H9 (cell line): Measurements from ENCODE around the gene AXL. TPM values are rescaled to one million over a fixed set of nuclear protein-coding genes. Genes with fewer than 3 reads are reported as not detected.

ENCODE experiments used
- DNase-seq: peaks from one replicate; pipeline ENCODE4 v3.0.0-alpha.2; 2017
- H2AFZ ChIP-seq: one replicate; pipeline ENCODE4 v1.6.1; 2013; ENCODE audit warnings: mild to moderate bottlenecking, low read length, control low read depth, moderate library complexity
- H2AK5ac ChIP-seq: 2 replicates; pipeline ENCODE4 v1.6.1; 2013; ENCODE audit warnings: low read length, control low read depth, mixed read lengths; ENCODE audit not compliant: insufficient read length
- H2BK120ac ChIP-seq: one replicate; pipeline ENCODE4 v1.6.1; 2013; ENCODE audit warnings: low read depth, mild to moderate bottlenecking, low read length, control low read depth, inconsistent platforms; ENCODE audit not compliant: poor library complexity, severe bottlenecking
- H2BK12ac ChIP-seq: 2 replicates; pipeline ENCODE4 v1.6.1; 2013; ENCODE audit warnings: low read length, control low read depth, mixed read lengths, low read depth; ENCODE audit not compliant: insufficient read length
- H2BK15ac ChIP-seq: 2 replicates; pipeline ENCODE4 v1.6.1; 2013; ENCODE audit warnings: low read depth, low read length, control low read depth
- H2BK20ac ChIP-seq: one replicate; pipeline ENCODE4 v1.6.1; 2013; ENCODE audit warnings: low read depth, mild to moderate bottlenecking, low read length, control low read depth, inconsistent platforms; ENCODE audit not compliant: poor library complexity, severe bottlenecking
- H2BK5ac ChIP-seq: 2 replicates; pipeline ENCODE4 v1.6.1; 2013; ENCODE audit warnings: low read length, control low read depth, mixed read lengths; ENCODE audit not compliant: insufficient read length
- H3K14ac ChIP-seq: 2 replicates; pipeline ENCODE4 v1.6.1; 2013; ENCODE audit warnings: low read length, control low read depth; ENCODE audit not compliant: insufficient read depth
- H3K18ac ChIP-seq: 2 replicates; pipeline ENCODE4 v1.6.1; 2013; ENCODE audit warnings: low read depth, mild to moderate bottlenecking, mixed read lengths, low read length, control low read depth; ENCODE audit not compliant: insufficient read length
- H3K23ac ChIP-seq: 2 replicates; pipeline ENCODE4 v1.6.1; 2013; ENCODE audit warnings: low read length, control low read depth, mixed read lengths, low read depth; ENCODE audit not compliant: insufficient read length
- H3K23me2 ChIP-seq: 2 replicates; pipeline ENCODE4 v1.6.1; 2013; ENCODE audit warnings: low read depth, mild to moderate bottlenecking, mixed read lengths, low read length, control low read depth; ENCODE audit not compliant: insufficient read length, poor library complexity, severe bottlenecking
- H3K27ac ChIP-seq: 2 replicates; pipeline ENCODE4 v1.5.1; 2013; ENCODE audit warnings: low read length, control low read depth, mixed read lengths, low read depth; ENCODE audit not compliant: insufficient read length
- H3K27me3 ChIP-seq: 2 replicates; pipeline ENCODE4 v1.6.1; 2013; ENCODE audit warnings: low read length, control low read depth, inconsistent platforms; ENCODE audit not compliant: insufficient read depth
- H3K4ac ChIP-seq: 2 replicates; pipeline ENCODE4 v1.6.1; 2013; ENCODE audit warnings: low read depth, mild to moderate bottlenecking, control low read depth, inconsistent platforms, low read length, moderate library complexity
- H3K4me1 ChIP-seq: 2 replicates; pipeline ENCODE4 v1.6.1; 2013; ENCODE audit warnings: low read length, control low read depth, inconsistent platforms; ENCODE audit not compliant: insufficient read depth
- H3K4me2 ChIP-seq: 2 replicates; pipeline ENCODE4 v1.6.1; 2013; ENCODE audit warnings: low read length, control low read depth, mixed read lengths; ENCODE audit not compliant: insufficient read length, insufficient read depth
- H3K56ac ChIP-seq: 2 replicates; pipeline ENCODE4 v1.6.1; 2013; ENCODE audit warnings: low read depth, mild to moderate bottlenecking, mixed read lengths, low read length, control low read depth; ENCODE audit not compliant: insufficient read length
- H3K79me1 ChIP-seq: 2 replicates; pipeline ENCODE4 v1.6.1; 2013; ENCODE audit warnings: low read depth, mild to moderate bottlenecking, moderate library complexity, low read length, control low read depth, inconsistent platforms; ENCODE audit not compliant: insufficient read depth, poor library complexity, severe bottlenecking
- H3K79me2 ChIP-seq: 2 replicates; pipeline ENCODE4 v1.6.1; 2013; ENCODE audit warnings: low read length, control low read depth, inconsistent platforms; ENCODE audit not compliant: insufficient read depth
- H3K9ac ChIP-seq: 2 replicates; pipeline ENCODE4 v1.6.1; 2013; ENCODE audit warnings: low read length, control low read depth, mixed read lengths; ENCODE audit not compliant: insufficient read length; ENCODE audit errors: extremely low read depth
- H3K9me3 ChIP-seq: one replicate; pipeline ENCODE4 v1.6.1; 2013; ENCODE audit warnings: low read depth, low read length, inconsistent platforms; ENCODE audit not compliant: control insufficient read depth
- H3T11ph ChIP-seq: one replicate; pipeline ENCODE4 v1.6.1; 2013; ENCODE audit warnings: mild to moderate bottlenecking, low read length, control low read depth, inconsistent platforms
- H4K20me1 ChIP-seq: one replicate; pipeline ENCODE4 v1.6.1; 2013; ENCODE audit not compliant: control insufficient read depth, insufficient read length, insufficient read depth
- H4K5ac ChIP-seq: 2 replicates; pipeline ENCODE4 v1.6.1; 2013; ENCODE audit warnings: low read depth, mild to moderate bottlenecking, mixed read lengths, low read length, control low read depth; ENCODE audit not compliant: insufficient read length
- H4K8ac ChIP-seq: replicated peaks from 2 replicates; pipeline ENCODE4 v1.6.1; 2013; ENCODE audit warnings: low read length, control low read depth, mixed read lengths, low read depth; ENCODE audit not compliant: insufficient read length
- H4K91ac ChIP-seq: 2 replicates; pipeline ENCODE4 v1.6.1; 2013; ENCODE audit warnings: low read depth, mild to moderate bottlenecking, moderate library complexity, mixed read lengths, low read length, control low read depth; ENCODE audit not compliant: insufficient read length
- H3K27ac Mint-ChIP-seq, 3 experiments: 2 replicates in 2 of 3; 3 replicates in 1 of 3; pipeline ENCODE4 v1.8.0; 2020 to 2021; ENCODE audit warnings: mixed read lengths in 3 of 3, mild to moderate bottlenecking in 1 of 3, moderate library complexity in 1 of 3
- H3K27me3 Mint-ChIP-seq: 2 replicates; pipeline ENCODE4 v1.8.0; 2021; ENCODE audit warnings: low read depth, mild to moderate bottlenecking, moderate library complexity, mixed read lengths
- H3K36me3 Mint-ChIP-seq, 3 experiments: 2 replicates in 2 of 3; 3 replicates in 1 of 3; pipeline ENCODE4 v1.8.0; 2020 to 2021; ENCODE audit warnings: low read depth in 3 of 3, mixed read lengths in 3 of 3; ENCODE audit not compliant: insufficient read depth in 1 of 3
- H3K4me1 Mint-ChIP-seq, 2 experiments: 2 replicates each; pipeline ENCODE4 v1.8.0; 2020; ENCODE audit warnings: mixed read lengths in 2 of 2
- H3K4me3 Mint-ChIP-seq, 2 experiments: 2 replicates in 1 of 2; 3 replicates in 1 of 2; pipeline ENCODE4 v1.8.0; 2020 to 2021; ENCODE audit warnings: mild to moderate bottlenecking in 2 of 2, mixed read lengths in 2 of 2, moderate library complexity in 1 of 2
- H3K9me3 Mint-ChIP-seq, 2 experiments: 2 replicates in 1 of 2; 3 replicates in 1 of 2; pipeline ENCODE4 v1.8.0; 2020; ENCODE audit warnings: mild to moderate bottlenecking in 2 of 2, mixed read lengths in 2 of 2, moderate library complexity in 1 of 2
- CTCF ChIP-seq: fragments of 200-600 bp; sonication (generic); conservative IDR thresholded peaks from 3 replicates; pipeline ENCODE4 v1.8.0; 2021; ENCODE audit warnings: antibody characterized with exemption, mild to moderate bottlenecking
- WGBS: extraction: QIAGEN DNeasy Blood & Tissue Kit; methylation state at CpG from one replicate; pipeline ENCODE4 v1.1.7; 2013; ENCODE audit warnings: missing lambda C conversion rate, low lambda C conversion rate, mixed read lengths; ENCODE audit not compliant: insufficient read length; ENCODE audit errors: extremely low coverage; 5-methylcytosine and 5-hydroxymethylcytosine counted together
- total RNA-seq: library from RNA; stranded (reverse); gene quantifications from 2 replicates; pipeline ENCODE4 v1.2.1, GENCODE V29; 2021

AXL gene
- total RNA-seq, 1 experiment from 2014 or later, result 29.4 TPM

GRCh38 chr19:41249707-41250423 lies 30.8 kb downstream of the AXL start:
- Mint-ChIP-seq H3K9me3 (peaks cover 0 to 3% of the 10 kb centered on the region in 2 experiments; a peak in 2 of 5 replicates), H3K4me1 (peaks cover 0 to 4% of the 10 kb centered on the region in 2 experiments; a peak in 1 of 4 replicates), H3K27ac (no peak overlapping the region), H3K27me3 (no peaks in the 10 kb centered on the region), H3K36me3 (peaks cover 24 to 75% (median 74%) of the 10 kb centered on the region in 3 experiments; a peak in 6 of 7 replicates), H3K4me3 (no peak overlapping the region)
- Histone ChIP-seq H3K18ac (no peak overlapping the region), H4K5ac (no peak overlapping the region), H3K4me1 (no peaks in the 10 kb centered on the region), H3K14ac (no peak overlapping the region), H3K79me1 (no peaks in the 10 kb centered on the region), H3K56ac (no peak overlapping the region), H4K8ac (no peak overlapping the region), H4K91ac (no peak overlapping the region), H3K9ac (no peak overlapping the region), H3K27ac (no peak overlapping the region), H2BK5ac (no peak overlapping the region), H2AFZ (no peak overlapping the region), H3K27me3 (no peaks in the 10 kb centered on the region), H2BK20ac (no peak overlapping the region), H3T11ph (no peak overlapping the region), H2BK12ac (no peak overlapping the region), H3K23ac (no peak overlapping the region), H3K79me2 (no peaks in the 10 kb centered on the region), H2AK5ac (no peak overlapping the region), H3K4ac (no peak overlapping the region), H4K20me1 (no peaks in the 10 kb centered on the region), H2BK120ac (no peak overlapping the region), H3K4me2 (no peak overlapping the region), H3K23me2 (no peaks in the 10 kb centered on the region), H3K9me3 (no peaks in the 10 kb centered on the region), H2BK15ac (no peak overlapping the region)
- no peak for TF ChIP-seq CTCF
- no peak for DNase-seq
- no CpG with 5 or more reads among the region's 9 CpGs for WGBS
